Fibroblast of lung (primary cell): ENCODE data around the gene MEGF8.

Experiments used
- CTCF ChIP-seq, 2 donors: IDR thresholded peaks in 1 of 2; conservative IDR thresholded peaks in 1 of 2; 1 replicate in 1 of 2; 2 replicates in 1 of 2; pipeline ENCODE4 v1.5.1; 2011 to 2012; ENCODE audit warnings: low read length in 2 of 2, control low read depth in 1 of 2, inconsistent platforms in 1 of 2, low read depth in 1 of 2, mild to moderate bottlenecking in 1 of 2
- EZH2 ChIP-seq: IDR thresholded peaks from 2 replicates; pipeline ENCODE4 v1.5.1; 2012; ENCODE audit warnings: low read length, control low read depth, mild to moderate bottlenecking; ENCODE audit errors: missing control alignments

GRCh38 chr19:42376177-42376555 is 50.7 kb downstream of the MEGF8 start:
- TF ChIP-seq CTCF (conservative IDR thresholded peaks at IDR 0.05 in 1 of 2, IDR thresholded peaks at IDR 0.05 in 1 of 2; ENCODE audit: low read depth in 1 of 2, low read length in 2 of 2) (no peak), EZH2 (no peak)
